H1 (cell line): ENCODE data around the gene OR13J1.

ENCODE experiments used
- CREB1 ChIP-seq: IDR thresholded peaks from 2 replicates; pipeline ENCODE4 v1.6.1; 2012; ENCODE audit warnings: inconsistent platforms
- CTCF ChIP-seq, 3 experiments: IDR thresholded peaks; 1 replicate in 2 of 3; 2 replicates in 1 of 3; pipeline versions ENCODE4 v1.5.1 to v1.6.1; 2011; ENCODE audit warnings: low read length in 3 of 3, mild to moderate bottlenecking in 3 of 3, inconsistent platforms in 2 of 3, low read depth in 1 of 3, moderate library complexity in 1 of 3; ENCODE audit not compliant: insufficient read depth in 1 of 3; ENCODE audit errors: control extremely low read depth in 1 of 3
- E2F6 ChIP-seq: IDR thresholded peaks from 2 replicates; pipeline ENCODE4 v1.6.1; 2012; ENCODE audit warnings: inconsistent platforms
- EP300 ChIP-seq, 2 experiments: IDR thresholded peaks; 1 replicate in 1 of 2; 2 replicates in 1 of 2; pipeline ENCODE4 v1.6.1; 2011 to 2012; ENCODE audit warnings: low read depth in 2 of 2, low read length in 2 of 2, mild to moderate bottlenecking in 2 of 2, borderline replicate concordance in 1 of 2, inconsistent platforms in 1 of 2, moderate library complexity in 1 of 2
- EZH2 ChIP-seq: fragments of 200-600 bp; sonication (generic); IDR thresholded peaks from 2 replicates; pipeline ENCODE4 v1.7.1; 2012; ENCODE audit warnings: low read depth, mild to moderate bottlenecking, moderate library complexity, low read length, inconsistent platforms; ENCODE audit not compliant: severe bottlenecking
- JUN ChIP-seq: IDR thresholded peaks from 2 replicates; pipeline ENCODE4 v1.6.1; 2011; ENCODE audit warnings: low read depth, mild to moderate bottlenecking, improper control_type of control experiment, low read length
- KDM1A ChIP-seq: fragments of 200-600, 300-600 bp; sonication (generic); IDR thresholded peaks from 2 replicates; pipeline ENCODE4 v1.7.1; 2016; ENCODE audit warnings: mild to moderate bottlenecking, low read length, borderline replicate concordance
- POLR2AphosphoS5 ChIP-seq: IDR thresholded peaks from 2 replicates; pipeline ENCODE4 v1.6.1; 2011; ENCODE audit warnings: low read depth, low read length
- RNF2 ChIP-seq: fragments of 200-900, 300-1000 bp; sonication (generic); IDR thresholded peaks from 2 replicates; pipeline ENCODE4 v1.7.1; 2016; ENCODE audit warnings: borderline replicate concordance, low read depth, mild to moderate bottlenecking, antibody characterized with exemption, low read length; ENCODE audit not compliant: poor library complexity, severe bottlenecking; ENCODE audit errors: missing control alignments
- SP2 ChIP-seq: IDR thresholded peaks from 2 replicates; pipeline ENCODE4 v1.6.1; 2012; ENCODE audit warnings: mild to moderate bottlenecking, low read length, inconsistent platforms
- SRF ChIP-seq: IDR thresholded peaks from 2 replicates; pipeline ENCODE4 v1.6.1; 2011; ENCODE audit warnings: mild to moderate bottlenecking, low read depth, low read length, moderate library complexity
- TBP ChIP-seq: IDR thresholded peaks from 2 replicates; pipeline ENCODE4 v1.6.1; 2011; ENCODE audit warnings: low read depth, low read length, improper control_type of control experiment

GRCh38 chr9:35910613-35911359, 40.6 kb upstream of the OR13J1 start:
- TF ChIP-seq SP2 (no peak), E2F6 (no peak), CTCF (IDR thresholded peaks at IDR 0.05; ENCODE audit: control extremely low read depth in 1 of 3, insufficient read depth in 1 of 3, low read depth in 1 of 3, low read length in 3 of 3) (peak; percentile 47 to 64 (median 56)), JUN (no peak), TBP (no peak), EP300 (IDR thresholded peaks at IDR 0.05; ENCODE audit: borderline replicate concordance in 1 of 2, low read depth in 2 of 2, low read length in 2 of 2) (no peak), POLR2AphosphoS5 (no peak), EZH2 (no peak), CREB1 (no peak), SRF (no peak), RNF2 (no peak), KDM1A (no peak)
